Sigmoid colon (tissue), 7 donors: ENCODE results near the gene FKBP9. TPM values are rescaled to one million over a fixed set of nuclear protein-coding genes. Genes with fewer than 3 reads are reported as not detected.

Source experiments
- DNase-seq: peaks from one replicate; pipeline ENCODE4 v3.0.0-alpha.2; 2019
- H3K27ac ChIP-seq, 4 donors: fragments of 200-600 bp; sonication (generic); one replicate each; pipeline ENCODE4 v1.5.1; 2016 to 2019; ENCODE audit warnings: mild to moderate bottlenecking in 1 of 4
- H3K27me3 ChIP-seq, 3 donors: fragments of 200-600 bp; sonication (generic); one replicate each; pipeline ENCODE4 v1.5.1; 2019; ENCODE audit warnings: mild to moderate bottlenecking in 1 of 3
- H3K36me3 ChIP-seq, 4 donors: fragments of 200-600 bp; sonication (generic); one replicate each; pipeline ENCODE4 v1.5.1; 2016 to 2019
- H3K4me1 ChIP-seq, 4 donors: fragments of 200-600 bp; sonication (generic); one replicate each; pipeline ENCODE4 v1.5.1; 2017 to 2019
- H3K4me3 ChIP-seq, 4 donors: fragments of 200-600 bp; sonication (generic); one replicate each; pipeline ENCODE4 v1.5.1; 2017 to 2019; ENCODE audit warnings: mild to moderate bottlenecking in 2 of 4, moderate library complexity in 1 of 4
- H3K9me3 ChIP-seq, 4 donors: fragments of 200-600 bp in 3 of 4; sonication (generic) in 3 of 4; one replicate each; pipeline versions ENCODE4 v1.5.1 to v1.6.1; 2013 to 2019
- EP300 ChIP-seq, 4 donors: sonication (generic); formaldehyde crosslinking; IDR thresholded peaks; one replicate each; pipeline ENCODE4 v1.6.1; 2017; ENCODE audit warnings: antibody characterized with exemption in 4 of 4
- POLR2A ChIP-seq, 2 donors: fragments of 450-650 bp; IDR thresholded peaks; one replicate each; pipeline ENCODE4 v1.6.1; 2016; ENCODE audit warnings: antibody characterized with exemption in 2 of 2, mild to moderate bottlenecking in 2 of 2, moderate library complexity in 2 of 2
- POLR2AphosphoS5 ChIP-seq, 4 donors: sonication (generic); formaldehyde crosslinking; IDR thresholded peaks; one replicate each; pipeline ENCODE4 v1.6.1; 2017; ENCODE audit warnings: antibody characterized with exemption in 4 of 4
- WGBS, 2 donors: extraction: QIAGEN DNeasy Blood & Tissue Kit; methylation state at CpG; one replicate each; pipeline ENCODE4 v1.1.7; 2013; 5-methylcytosine and 5-hydroxymethylcytosine counted together
- intact Hi-C: fragments of 100-400 bp; cut with DNase I; formaldehyde crosslinking; loops from one replicate; pipeline ENCODE4 v1.15.1; 2023
- polyA plus RNA-seq, 3 donors: library from polyadenylated mRNA; stranded (reverse); fragments of 200-250 nt; gene quantifications; one replicate each; pipeline ENCODE4 v1.2.3, GENCODE V29; 2013
- total RNA-seq, 4 donors: library from RNA; depleted of rRNA; stranded (reverse); fragments of >200 nt; gene quantifications; one replicate each; pipeline ENCODE4 v1.1.0, GENCODE V29; 2016
- TF ChIP-seq, protein P1 (sequence below), 4 experiments: fragments of 450-650 bp in 3 of 4; fragments of 200-600 bp in 1 of 4; IDR thresholded peaks; one replicate each; pipeline ENCODE4 v1.5.1; 2016 to 2019; ENCODE audit warnings: antibody characterized with exemption in 4 of 4, mild to moderate bottlenecking in 3 of 4, moderate library complexity in 2 of 4
- donor health status: healthy with polysubstance abuse.
- donor health status: Bipolar disorder and iron deficiency.
- donor health status: healthy.

Gene FKBP9
- total and polyA plus RNA-seq, 7 donors, result 12.3 to 161 (median 79.6) TPM

DNA sequence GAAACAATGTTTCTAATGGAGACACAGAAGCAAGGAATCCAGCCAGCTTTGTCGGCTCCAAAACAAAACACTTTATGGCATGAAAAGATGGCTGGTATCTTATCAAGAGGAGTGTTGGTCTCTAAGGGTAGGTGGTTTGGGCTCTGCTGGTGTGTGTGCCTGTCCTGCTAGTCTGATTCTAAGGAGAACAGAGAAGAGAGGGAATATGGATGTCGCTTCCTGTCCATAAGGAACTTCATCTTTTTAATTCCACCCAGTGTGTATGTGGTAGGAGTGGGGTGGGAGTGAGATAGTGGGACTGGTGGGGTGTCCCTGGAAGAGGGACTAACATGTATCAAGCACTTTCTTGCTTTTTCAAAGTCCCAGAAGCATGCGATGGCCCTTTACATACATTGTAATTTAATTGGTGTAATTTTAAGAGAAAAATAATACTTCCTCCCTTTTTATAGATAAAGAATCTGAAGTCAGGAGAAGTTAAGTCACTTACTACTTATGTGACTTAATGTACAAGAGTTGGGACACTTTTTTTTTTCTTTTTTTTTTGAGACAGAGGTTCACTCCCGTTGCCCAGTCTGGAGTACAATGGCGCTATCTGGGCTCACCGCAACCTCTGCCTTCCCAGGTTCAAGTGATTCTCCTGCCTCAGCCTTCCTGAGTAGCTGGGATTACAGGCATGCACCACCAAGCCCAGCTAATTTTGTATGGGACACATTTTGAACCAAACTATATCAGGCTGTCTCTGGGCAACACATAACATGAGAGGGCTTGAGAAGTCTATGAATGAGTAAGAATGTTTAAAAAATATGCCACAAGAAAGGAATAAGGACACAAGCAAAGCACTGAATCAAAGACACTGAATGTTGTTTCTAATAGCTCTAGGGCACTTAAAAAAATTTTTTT, 86.5 kb downstream of the FKBP9 start:
- WGBS, 2 donors, result 23 to 71% methylated on average over 6 of the region's 6 CpGs
- TF ChIP-seq EP300 (IDR thresholded peaks at IDR 0.05) (no peak), POLR2AphosphoS5 (IDR thresholded peaks at IDR 0.05) (no peak), POLR2A (IDR thresholded peaks at IDR 0.05) (no peak)
- TF ChIP-seq, protein P1, sequence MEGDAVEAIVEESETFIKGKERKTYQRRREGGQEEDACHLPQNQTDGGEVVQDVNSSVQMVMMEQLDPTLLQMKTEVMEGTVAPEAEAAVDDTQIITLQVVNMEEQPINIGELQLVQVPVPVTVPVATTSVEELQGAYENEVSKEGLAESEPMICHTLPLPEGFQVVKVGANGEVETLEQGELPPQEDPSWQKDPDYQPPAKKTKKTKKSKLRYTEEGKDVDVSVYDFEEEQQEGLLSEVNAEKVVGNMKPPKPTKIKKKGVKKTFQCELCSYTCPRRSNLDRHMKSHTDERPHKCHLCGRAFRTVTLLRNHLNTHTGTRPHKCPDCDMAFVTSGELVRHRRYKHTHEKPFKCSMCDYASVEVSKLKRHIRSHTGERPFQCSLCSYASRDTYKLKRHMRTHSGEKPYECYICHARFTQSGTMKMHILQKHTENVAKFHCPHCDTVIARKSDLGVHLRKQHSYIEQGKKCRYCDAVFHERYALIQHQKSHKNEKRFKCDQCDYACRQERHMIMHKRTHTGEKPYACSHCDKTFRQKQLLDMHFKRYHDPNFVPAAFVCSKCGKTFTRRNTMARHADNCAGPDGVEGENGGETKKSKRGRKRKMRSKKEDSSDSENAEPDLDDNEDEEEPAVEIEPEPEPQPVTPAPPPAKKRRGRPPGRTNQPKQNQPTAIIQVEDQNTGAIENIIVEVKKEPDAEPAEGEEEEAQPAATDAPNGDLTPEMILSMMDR (IDR thresholded peaks at IDR 0.05), result no peak

DNA sequence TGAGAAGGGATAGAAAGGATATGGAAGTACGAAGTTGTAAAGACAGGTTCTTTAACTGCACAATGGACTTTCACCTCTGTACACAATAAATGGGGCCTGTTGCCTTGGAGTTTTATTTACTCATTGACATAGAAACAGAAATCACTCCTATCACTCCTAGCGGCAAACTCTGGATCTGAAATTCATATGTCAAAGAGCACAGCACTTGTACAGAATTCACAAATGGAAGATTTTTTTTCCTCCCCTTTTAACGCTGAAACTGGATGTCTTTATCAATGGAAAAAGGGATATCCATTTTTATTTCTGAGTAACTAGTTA, 87.1 kb downstream of the FKBP9 start:
- peaks cover 0 to 72% (median 48%) of the 10 kb centered on the region in 4 donors for H3K4me1 ChIP-seq
- peak overlapping the region; percentile 25 to 60 (median 31) for H3K27ac ChIP-seq
- intact Hi-C loops, result loop anchor here (5.0 kb wide), 1 partner anchor 152 kb away; the partner anchor contains the start of gene KBTBD2
- no peak for TF ChIP-seq POLR2AphosphoS5 (IDR thresholded peaks at IDR 0.05)
- TF ChIP-seq, protein P1 (IDR thresholded peaks at IDR 0.05), result peak in 1 of 4 experiments; percentile 37
- 19 to 59% methylated on average over 3 of the region's 3 CpGs for WGBS, 2 donors
- H3K27me3 ChIP-seq, result no peaks in the 10 kb centered on the region
- H3K4me3 ChIP-seq, result no peak overlapping the region
- DNase-seq, result no peak
- H3K9me3 ChIP-seq, result no peaks in the 10 kb centered on the region
- H3K36me3 ChIP-seq, result no peaks in the 10 kb centered on the region

More for the DNA sequence above, 86.5 kb downstream of the FKBP9 start:
- Histone ChIP-seq H3K4me3 (no peak overlapping the region), H3K27ac (peak overlapping the region; percentile 27 to 60 (median 39)), H3K9me3 (no peaks in the 10 kb centered on the region), H3K27me3 (no peaks in the 10 kb centered on the region), H3K36me3 (no peaks in the 10 kb centered on the region), H3K4me1 (peaks cover 0 to 75% (median 50%) of the 10 kb centered on the region in 4 donors)
- DNase-seq, result no peak
- intact Hi-C loops, result loop anchor here (5.0 kb wide), 1 partner anchor 151 kb away; the partner anchor contains the start of gene KBTBD2

DNA sequence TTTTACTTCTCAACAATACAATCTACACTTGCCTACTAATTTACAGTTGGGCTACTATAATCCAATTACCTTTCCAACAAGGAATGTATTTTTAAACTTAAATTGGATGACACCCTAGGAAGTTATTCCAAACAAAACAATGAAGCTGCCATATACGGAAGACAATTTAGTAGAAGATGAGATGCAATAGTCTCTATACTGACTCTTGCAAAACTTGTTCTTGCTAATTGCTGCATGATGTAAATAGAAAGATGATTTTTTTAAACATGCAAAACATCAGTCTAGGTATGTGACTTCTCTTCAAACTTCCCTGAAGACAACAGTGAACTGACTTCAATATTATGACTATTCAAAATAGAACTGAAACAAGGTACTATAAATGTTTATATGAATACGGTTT, 87.7 kb downstream of the FKBP9 start:
- no peak for TF ChIP-seq POLR2AphosphoS5 (IDR thresholded peaks at IDR 0.05)
- no peak for TF ChIP-seq EP300 (IDR thresholded peaks at IDR 0.05)
- TF ChIP-seq POLR2A (IDR thresholded peaks at IDR 0.05), result no peak
- TF ChIP-seq, protein P1 (IDR thresholded peaks at IDR 0.05), result no peak
- DNase-seq, result no peak
- H3K4me3 ChIP-seq, result no peak overlapping the region
- no peaks in the 10 kb centered on the region for H3K36me3 ChIP-seq
- intact Hi-C loops, result loop anchor here (5.0 kb wide), 1 partner anchor 153 kb away; the partner anchor contains the start of gene KBTBD2
- H3K27me3 ChIP-seq, result no peaks in the 10 kb centered on the region
- peaks cover 0 to 71% (median 52%) of the 10 kb centered on the region in 4 donors for H3K4me1 ChIP-seq
- 8 to 22% methylated on average over 2 of the region's 2 CpGs for WGBS, 2 donors
- peak overlapping the region in 3 of 4 donors; percentile 19 to 60 (median 27) for H3K27ac ChIP-seq
- no peaks in the 10 kb centered on the region for H3K9me3 ChIP-seq

DNA sequence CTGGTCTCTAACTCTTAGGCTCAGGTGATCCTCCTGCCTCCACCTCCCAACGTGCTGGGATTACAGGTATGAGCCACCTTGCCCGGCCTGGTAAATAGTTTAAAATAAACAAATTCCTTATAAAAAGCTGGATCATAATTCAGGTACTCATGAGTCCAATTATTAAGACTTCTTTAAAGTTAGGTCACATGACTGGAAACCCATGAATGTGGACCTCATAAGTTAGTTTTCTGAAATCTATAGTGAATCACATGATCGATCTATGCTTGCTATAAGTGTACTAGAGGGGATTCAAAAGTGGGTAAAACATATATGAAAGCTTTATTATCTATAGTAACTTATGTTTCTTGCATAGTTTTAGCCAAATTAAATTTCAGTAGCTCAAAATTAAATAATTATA, 91.0 kb downstream of the FKBP9 start:
- Histone ChIP-seq H3K4me3 (no peak overlapping the region), H3K36me3 (no peaks in the 10 kb centered on the region), H3K9me3 (no peaks in the 10 kb centered on the region), H3K4me1 (peaks cover 0 to 55% (median 37%) of the 10 kb centered on the region in 4 donors), H3K27ac (no peak overlapping the region), H3K27me3 (no peaks in the 10 kb centered on the region)
- TF ChIP-seq POLR2AphosphoS5 (IDR thresholded peaks at IDR 0.05) (no peak), POLR2A (IDR thresholded peaks at IDR 0.05) (no peak), EP300 (IDR thresholded peaks at IDR 0.05) (no peak)
- TF ChIP-seq, protein P1 (IDR thresholded peaks at IDR 0.05), result no peak
- 89 to 95% methylated on average over 3 of the region's 3 CpGs for WGBS, 2 donors
- intact Hi-C loops, result no loop called here
- no peak for DNase-seq
